Urothelium cell line (cell line): ENCODE data around the gene TEP1.
"Not testable (repeated sequence)": the region's sequence is repeated elsewhere in the genome, so short reads cannot be mapped to it uniquely, and the experiment has no call there.

Experiments used
- DNase-seq: peaks from one replicate; pipeline ENCODE4 v3.0.0; 2011; ENCODE audit warnings: low spot score, mixed read lengths
- FAIRE-seq: peaks from 2 replicates; lab custom pipeline; 2011; peaks lifted over from hg19 to GRCh38; lab: Jason Lieb, UNC

Gene TEP1

GRCh38 chr14:20412876-20413743 is at the start of gene TEP1:
TSS of gene TEP1 (minus strand) at chr14:20413501. CDS start at chr14:20408439, 5,062 bp downstream.
- FAIRE-seq (no peak), DNase-seq (peak; percentile 94)

- FAIRE-seq (peak; percentile 98), DNase-seq (peak; percentile 97)
Observed at GRCh38 chr14:20461225-20462141, 48.2 kb upstream of the TEP1 start, which contains the start of gene PIP4P1. TSS of gene PIP4P1 (minus strand) at chr14:20461434. CDS start at chr14:20461325, 109 bp downstream.

- no peak for FAIRE-seq
- peak; percentile 29 for DNase-seq
Observed at GRCh38 chr14:20460458-20461224, 47.3 kb upstream of the TEP1 start.

GRCh38 chr14:20458031-20458789 is 44.9 kb upstream of the TEP1 start:
- FAIRE-seq (no peak), DNase-seq (no peak)

GRCh38 chr14:20456971-20457370 is 43.7 kb upstream of the TEP1 start:
- DNase-seq (no peak), FAIRE-seq (no peak)

GRCh38 chr14:20455355-20456300 is 42.3 kb upstream of the TEP1 start:
- DNase-seq (peak; percentile 66), FAIRE-seq (no peak)

- peak; percentile 98 for FAIRE-seq
- DNase-seq, result peak; percentile 99
Observed at GRCh38 chr14:20454516-20455354, 41.4 kb upstream of the TEP1 start, which contains the start of the genes APEX1 and OSGEP. TSS of gene APEX1 (plus strand) at chr14:20455226. CDS start at chr14:20455646, 420 bp downstream. TSS of gene OSGEP (minus strand) at chr14:20454812. CDS start at chr14:20454683, 129 bp downstream.

GRCh38 chr14:20452831-20453230 is 39.5 kb upstream of the TEP1 start:
- not testable (repeated sequence) for FAIRE-seq, DNase-seq

GRCh38 chr14:20446889-20447288 is 33.6 kb upstream of the TEP1 start:
- FAIRE-seq (no peak), DNase-seq (no peak)

GRCh38 chr14:20443650-20444049 is 30.3 kb upstream of the TEP1 start:
- FAIRE-seq, DNase-seq: not testable (repeated sequence)

- DNase-seq, result no peak
- no peak for FAIRE-seq
Observed at GRCh38 chr14:20441461-20441860, 28.2 kb upstream of the TEP1 start.

- FAIRE-seq (no peak), DNase-seq (no peak)
Observed at GRCh38 chr14:20440882-20441281, 27.6 kb upstream of the TEP1 start.

GRCh38 chr14:20440465-20440864 is 27.2 kb upstream of the TEP1 start:
- DNase-seq (no peak), FAIRE-seq (no peak)

GRCh38 chr14:20438664-20439063 is 25.4 kb upstream of the TEP1 start:
- DNase-seq (no peak), FAIRE-seq (no peak)

- FAIRE-seq (no peak), DNase-seq (no peak)
Observed at GRCh38 chr14:20436363-20436755, 23.1 kb upstream of the TEP1 start.

- DNase-seq (no peak), FAIRE-seq (no peak)
Observed at GRCh38 chr14:20435582-20436362, 22.5 kb upstream of the TEP1 start, which contains the start of gene KLHL33. TSS of gene KLHL33 (minus strand) at chr14:20436166. CDS start at chr14:20435811, 355 bp downstream.
